DOHH2 (cell line): ENCODE measurements around the gene PPP1R3A.

ENCODE experiments used
- CTCF ChIP-seq: fragments of 200-600 bp; sonication (generic); IDR thresholded peaks from one replicate; pipeline ENCODE4 v1.5.1; 2014; ENCODE audit warnings: antibody characterized with exemption, mild to moderate bottlenecking, low read depth, low read length; ENCODE audit not compliant: poor library complexity, severe bottlenecking
- EZH2phosphoT487 ChIP-seq: fragments of 200-600 bp; sonication (generic); IDR thresholded peaks from 2 replicates; pipeline ENCODE4 v1.6.1; 2017; ENCODE audit warnings: borderline replicate concordance, mild to moderate bottlenecking, antibody characterized with exemption, low read length, moderate library complexity, mixed read lengths

DNA sequence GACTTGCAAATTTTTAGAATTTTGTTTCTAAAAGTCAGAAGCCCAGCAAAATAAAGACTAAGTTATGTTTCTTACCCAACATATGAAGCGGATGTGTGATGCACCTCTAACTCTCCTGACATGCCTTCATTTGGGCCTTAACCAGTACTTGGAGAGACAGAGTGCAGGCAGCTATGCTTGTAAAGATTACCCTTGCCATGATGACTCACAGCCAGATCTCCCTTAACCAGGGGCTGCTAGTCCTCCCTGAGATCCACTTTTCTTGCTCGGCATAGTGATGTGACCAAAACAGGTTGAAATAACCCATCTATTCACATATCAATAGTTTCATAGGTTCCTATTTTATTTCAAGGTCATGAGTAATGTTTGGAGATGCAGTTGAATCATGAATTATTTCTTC is 43.6 kb downstream of the PPP1R3A start:
- TF ChIP-seq CTCF (no peak), EZH2phosphoT487 (no peak)
